HG03575 (cell line): ENCODE measurements around the gene EFHD2.
"Not testable (repeated sequence)": the region's sequence is repeated elsewhere in the genome, so short reads cannot be mapped to it uniquely, and the experiment has no call there.

ENCODE experiments used
- ATAC-seq: cut with Tn5 transposase; IDR thresholded peaks from one replicate; pipeline ENCODE4 v1.9.1; 2021; ENCODE audit not compliant: unreplicated experiment, insufficient number of reproducible peaks, low FRiP score; ENCODE audit errors: extremely low read depth

The EFHD2 gene

DNA sequence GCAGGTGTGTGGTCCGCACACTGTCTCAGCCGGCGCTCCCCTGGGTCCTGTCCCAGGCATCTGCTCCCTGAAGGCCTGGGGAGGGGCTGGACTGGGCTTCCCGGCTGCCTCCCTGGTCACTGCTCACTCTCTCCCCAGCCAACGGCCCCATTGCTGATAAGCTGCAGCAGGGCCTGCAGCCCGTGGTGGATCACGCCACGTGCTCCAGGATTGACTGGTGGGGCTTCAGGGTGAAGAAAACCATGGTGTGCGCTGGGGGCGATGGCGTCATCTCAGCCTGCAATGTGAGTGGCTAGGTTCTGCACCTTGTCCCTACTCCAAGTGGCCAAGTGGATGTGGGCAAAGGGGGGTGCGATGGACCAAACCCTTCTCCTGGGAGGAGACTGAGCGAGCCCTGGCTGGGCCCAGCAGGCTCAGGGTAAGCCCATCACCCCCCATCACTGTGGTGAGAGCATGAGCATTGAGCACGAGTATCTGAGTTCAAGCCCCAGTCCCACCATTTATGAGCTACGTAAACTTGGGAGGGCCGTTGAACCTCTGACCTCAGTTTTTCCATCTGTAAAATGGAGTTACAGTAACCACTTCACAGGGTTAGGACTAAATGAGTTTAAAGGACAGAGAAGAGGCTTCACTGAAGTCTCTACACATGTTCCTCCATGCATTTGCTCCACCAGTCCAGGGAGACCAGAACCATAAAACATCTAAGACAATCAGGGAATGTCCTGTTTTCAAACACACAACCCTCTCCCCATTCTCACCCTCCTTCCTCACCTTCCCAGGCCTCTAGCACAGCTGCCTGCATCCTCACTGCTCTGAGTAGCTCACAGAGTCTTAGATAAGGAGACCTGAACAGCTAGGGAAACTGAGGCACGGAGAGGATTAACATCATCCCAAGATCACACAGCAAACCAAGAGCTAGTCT is 35.0 kb downstream of the EFHD2 start:
- ATAC-seq, result no peak

DNA sequence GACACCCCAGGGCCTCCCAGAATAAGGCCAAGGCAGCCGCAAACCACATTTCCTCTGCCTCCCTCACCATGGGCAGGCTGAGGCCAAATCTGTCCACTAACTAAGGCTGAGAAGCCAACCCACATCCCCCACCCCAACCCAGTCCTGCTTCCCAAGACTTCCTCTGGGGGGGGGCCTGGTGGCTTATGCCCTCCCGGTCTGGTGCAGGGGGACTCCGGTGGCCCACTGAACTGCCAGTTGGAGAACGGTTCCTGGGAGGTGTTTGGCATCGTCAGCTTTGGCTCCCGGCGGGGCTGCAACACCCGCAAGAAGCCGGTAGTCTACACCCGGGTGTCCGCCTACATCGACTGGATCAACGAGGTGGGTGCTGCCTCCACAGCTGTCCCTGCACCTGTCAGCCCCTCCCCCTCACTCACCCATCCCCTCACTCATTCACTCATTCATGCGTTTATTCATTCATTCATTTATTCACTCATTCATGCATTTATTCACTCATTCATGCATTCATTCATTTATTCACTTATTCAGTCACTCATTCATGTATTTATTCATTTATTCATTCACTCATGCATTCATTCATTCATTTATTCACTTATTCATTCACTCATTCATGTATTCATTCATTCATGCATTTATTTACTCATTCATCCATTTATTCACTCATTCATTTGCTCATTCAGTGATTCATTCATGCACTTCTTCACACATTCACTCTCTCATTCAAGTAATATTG is 35.9 kb downstream of the EFHD2 start:
- ATAC-seq, result no peak

DNA sequence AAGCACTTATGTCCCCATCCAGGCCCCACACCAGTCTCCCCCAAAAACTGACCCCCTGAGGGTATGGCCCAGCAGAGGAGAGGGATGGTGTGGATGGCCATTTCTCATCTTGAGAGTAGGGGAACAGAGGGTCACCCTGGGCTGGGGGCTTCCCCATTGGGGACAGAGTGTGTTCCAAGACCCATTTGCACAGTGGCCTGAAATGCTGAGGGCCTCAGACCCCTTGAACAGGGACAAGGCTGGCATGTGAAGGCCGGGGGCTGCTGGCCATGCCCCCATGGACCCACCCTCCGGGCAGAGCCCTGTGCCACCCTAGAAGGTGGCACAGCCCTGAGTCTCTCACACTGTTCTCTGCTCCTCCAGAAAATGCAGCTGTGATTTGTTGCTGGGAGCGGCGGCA is 36.5 kb downstream of the EFHD2 start:
- no peak for ATAC-seq

DNA sequence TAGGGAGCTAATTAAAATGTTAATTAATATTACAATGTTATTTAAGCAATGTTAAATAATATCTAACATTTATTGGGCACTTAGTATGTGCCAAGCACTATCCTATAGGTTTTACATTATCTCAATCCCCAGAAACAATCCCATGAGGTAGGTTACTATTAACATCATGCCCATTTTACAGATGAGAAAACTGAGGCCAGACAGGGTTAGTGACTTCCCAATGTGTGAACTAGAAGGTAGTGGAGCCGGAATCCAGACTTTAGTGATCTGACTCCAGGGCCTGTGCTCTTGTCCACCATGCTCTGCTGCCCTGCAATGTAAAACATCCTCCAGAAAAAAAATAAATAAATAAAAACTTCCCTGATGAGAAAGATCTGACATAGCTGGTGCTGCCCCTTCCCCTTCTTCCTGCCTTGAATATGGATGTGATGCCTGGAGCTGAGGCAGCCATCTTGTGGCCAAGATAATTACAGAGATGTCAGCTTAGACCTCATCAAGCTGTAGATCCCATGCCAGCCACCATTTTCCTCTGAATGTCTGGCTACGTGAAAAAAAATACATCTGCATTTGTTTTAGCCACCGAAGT is 39.3 kb downstream of the EFHD2 start:
- no peak for ATAC-seq

DNA sequence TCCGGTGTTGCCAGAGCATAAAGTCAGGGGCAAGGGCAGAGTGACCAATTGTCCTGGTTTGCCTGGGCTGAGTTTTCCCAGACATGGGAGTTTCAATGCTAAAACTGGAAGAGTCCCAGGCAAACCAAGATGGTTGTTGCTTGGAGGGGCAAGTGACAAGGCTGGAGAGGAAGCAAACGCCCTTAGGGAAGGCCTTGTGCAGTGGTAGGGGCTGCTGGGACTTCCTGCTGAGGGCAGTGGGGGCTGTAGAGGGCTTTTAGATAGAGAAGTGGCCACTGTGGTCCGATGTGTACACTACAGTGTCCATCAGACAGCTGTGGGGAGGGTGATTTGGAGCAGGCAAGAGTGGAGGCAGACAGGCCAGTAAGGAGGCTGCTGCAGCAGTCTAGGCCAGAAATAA is 39.9 kb downstream of the EFHD2 start:
- no peak for ATAC-seq

DNA sequence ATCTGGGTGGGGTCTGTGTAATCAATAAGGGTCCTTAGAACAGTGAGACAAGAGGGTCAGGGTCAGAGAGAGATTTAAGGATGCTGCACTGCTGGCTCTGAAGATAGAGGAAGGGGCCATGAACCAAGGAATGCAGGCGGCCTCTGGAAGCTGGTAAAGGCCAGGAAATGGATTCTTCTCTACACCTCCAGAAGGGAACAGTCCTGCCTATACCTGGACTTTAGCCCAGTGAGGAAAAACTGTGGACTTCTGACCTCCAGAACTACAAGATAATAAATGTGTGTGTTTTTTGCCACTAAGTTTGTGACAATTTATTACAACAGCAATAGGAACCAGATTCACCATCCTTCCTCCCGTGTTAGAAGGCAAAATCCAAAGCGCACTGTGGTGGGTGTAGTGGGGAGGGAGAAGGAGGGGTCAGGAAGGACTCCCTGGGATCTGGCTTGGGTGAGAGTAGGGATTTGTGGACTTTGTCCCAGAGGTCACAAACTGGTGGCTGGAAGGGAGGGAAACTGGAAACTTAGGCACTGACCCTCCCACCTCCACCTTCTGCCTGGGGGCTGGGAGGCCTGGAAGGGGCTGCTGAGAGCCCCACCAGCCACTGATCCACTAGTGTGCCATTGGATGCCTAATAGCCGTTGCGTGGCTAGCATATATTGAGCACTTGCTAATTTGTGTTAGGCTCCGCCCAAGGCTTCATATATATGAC is 41.5 kb downstream of the EFHD2 start:
- ATAC-seq, result no peak

DNA sequence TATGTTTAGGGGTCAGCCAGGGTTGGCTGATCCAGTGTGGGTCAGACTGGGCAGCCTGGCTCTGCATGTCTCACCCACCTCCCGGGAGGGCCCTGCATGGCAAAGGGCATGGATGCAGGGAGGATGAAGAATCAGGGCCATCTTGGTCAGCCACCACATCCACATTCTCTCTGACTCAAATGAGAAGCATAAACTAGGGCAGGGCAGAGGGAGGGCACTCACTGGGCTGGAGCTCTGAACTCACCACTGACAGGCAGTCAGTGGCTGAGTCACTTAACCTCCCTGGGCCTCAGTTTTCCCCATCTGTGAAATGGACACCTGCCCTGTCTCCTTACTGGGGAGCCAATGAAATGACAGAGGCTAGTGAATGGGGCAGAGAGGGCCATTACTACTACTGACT is 42.5 kb downstream of the EFHD2 start:
- no peak for ATAC-seq

DNA sequence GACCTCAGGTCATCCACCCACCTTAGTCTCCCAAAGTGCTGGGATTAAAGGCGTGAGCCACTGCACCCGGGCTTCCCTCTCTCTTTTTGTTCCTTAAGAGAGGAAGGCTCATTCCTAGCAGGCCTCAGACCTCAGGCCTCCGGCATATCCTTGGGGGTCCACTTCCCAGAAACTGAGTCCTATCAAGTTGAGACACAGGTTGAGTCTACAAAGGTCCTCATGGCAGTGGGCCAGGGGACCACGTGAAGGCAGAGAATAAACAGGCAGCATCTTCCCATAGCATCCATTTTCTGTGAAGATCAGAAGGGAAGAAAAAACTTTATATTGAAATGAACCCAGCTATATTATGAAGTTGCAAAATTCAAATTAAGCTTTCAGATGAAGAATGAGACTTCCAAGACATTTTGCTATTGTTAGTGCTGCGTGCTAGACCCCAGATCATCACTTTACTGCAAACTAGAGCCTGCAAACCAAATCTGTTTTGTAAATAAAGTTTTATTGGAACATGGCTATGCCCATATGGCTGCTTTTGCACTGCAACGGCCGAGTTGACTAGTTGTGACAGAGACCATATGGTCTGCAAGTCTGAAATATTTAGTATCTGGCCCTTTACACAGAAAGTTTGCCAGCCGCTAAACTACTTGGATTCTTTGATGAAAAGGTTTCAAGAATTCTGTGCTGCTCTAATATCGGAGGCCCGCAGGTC is 43.3 kb downstream of the EFHD2 start:
- ATAC-seq, result no peak

DNA sequence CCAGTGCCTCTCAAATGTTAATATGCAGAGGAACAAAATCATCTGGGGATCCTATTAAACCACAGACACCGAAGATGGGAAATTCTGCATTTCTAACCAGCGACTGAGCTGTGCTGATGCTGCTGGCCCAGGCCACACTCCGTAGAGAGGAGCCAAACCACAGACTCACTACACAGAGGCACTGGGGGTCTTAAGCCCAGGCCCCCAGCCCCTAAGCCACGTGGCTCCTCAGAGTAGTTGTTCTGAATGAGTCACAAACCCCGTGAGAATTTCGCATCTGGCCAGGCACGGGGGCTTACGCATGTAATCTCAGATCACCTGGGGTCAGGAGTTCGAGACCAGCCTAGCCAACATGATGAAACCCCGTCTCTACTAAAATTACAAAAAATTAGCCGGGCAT is 44.0 kb downstream of the EFHD2 start:
- no peak for ATAC-seq

DNA sequence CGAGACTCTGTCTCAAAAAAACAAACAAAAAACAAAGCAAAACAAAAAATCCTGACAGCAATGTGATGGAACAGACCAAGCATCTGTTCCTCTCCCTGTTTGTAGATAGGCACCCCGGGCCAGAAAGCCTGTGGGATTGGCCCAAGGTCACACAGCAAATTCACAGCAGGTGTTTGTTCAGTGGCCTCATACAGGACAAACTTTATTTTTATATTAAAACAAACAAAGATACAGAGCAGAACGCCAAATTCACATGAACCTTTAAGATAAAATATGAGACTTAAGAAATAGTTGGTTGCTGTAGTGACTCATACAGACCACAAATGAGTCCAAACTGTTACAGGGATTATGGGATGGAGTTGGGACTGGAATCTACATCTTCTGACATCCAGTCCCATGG is 44.6 kb downstream of the EFHD2 start:
- ATAC-seq, result no peak

DNA sequence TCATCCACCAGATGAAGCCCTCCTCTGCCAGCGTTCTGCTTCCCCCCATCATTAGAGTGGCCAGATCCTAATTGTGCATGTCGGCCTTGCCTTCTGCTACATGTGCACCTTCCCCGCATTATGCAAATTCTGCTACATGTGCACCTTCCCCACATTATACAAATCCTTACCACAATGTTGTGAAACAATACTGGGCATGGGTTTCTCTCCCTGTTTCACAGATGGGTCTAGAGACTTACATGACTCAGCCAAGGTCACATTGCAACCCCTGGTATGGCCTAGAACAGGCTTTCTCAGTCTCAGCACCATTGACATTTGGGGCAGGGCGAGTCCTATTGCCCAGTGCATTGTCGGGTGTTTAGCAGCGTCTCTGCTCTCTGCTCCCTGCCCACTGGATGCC is 45.8 kb downstream of the EFHD2 start:
- ATAC-seq, result no peak

DNA sequence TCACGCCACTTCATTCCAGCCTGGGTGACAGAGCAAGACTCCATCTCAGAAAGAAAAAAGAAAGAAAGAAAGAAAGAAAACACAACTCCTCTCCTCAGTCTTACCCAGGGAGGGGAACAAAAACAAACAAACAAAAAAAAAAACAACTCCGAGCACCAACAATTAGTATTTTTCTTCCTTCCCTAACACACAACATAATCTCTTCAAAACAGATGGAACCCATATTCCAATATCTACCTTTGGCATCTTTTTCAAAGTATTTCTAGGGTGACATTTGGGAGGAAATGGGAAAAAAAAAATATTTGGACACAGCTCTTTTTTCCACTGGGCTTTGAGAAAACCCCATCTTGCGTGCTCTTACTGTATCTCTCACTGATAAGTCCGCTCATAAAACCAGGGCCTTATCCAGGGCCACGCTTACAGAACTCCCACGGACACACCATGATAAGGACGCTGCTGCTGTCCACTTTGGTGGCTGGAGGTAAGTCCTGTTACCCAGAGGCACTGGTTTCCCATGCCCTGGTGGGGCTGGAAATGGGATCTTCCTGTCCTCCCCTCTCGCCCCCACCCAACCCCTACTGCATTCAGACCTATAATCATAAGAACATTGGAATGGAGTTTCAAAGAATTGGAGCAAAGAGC is 46.7 kb downstream of the EFHD2 start, which contains the start of gene CELA2A:
Gene CELA2A, plus strand, starts transcription at position 420 of the 642 bp plus-strand sequence. Its CDS starts 22 bp downstream, at position 442.
- no peak for ATAC-seq

DNA sequence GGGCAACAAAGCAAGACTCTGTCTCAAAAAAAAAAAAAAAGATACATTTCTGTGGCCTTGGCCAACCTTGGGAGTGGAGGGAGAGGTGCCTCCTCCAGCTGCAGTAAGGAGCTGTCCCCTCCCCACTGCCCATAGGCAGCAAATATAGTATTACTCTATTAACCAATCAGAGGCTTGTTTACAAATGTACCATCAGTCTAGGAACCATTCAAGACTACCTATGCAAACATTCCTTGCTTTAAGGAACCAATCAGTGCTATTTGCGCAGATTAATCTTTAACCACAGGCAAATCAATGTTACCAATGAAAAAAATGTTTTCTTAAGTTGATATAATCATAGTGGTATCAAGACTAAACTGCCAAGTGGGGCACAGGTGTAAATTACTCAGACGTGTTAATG is 47.9 kb downstream of the EFHD2 start:
- no peak for ATAC-seq

DNA sequence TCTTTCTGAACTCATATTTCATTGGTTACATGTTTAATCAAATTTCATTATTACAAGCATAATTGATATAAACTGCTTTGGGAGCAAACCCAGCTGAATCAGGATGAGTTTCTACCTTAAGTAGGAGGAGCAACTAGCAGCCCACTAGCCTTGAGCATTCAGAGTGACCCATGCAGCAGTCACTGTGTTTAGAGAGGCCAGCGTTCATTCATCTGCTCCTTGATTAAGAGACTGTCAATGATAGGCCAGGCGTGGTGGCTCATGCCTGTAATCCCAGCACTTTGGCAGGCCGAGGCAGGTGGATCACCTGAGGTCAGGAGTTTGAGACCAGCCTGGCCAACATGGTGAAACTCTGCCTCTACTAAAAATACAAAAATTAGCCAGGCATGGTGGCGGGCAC is 48.7 kb downstream of the EFHD2 start:
- not testable (repeated sequence) for ATAC-seq

DNA sequence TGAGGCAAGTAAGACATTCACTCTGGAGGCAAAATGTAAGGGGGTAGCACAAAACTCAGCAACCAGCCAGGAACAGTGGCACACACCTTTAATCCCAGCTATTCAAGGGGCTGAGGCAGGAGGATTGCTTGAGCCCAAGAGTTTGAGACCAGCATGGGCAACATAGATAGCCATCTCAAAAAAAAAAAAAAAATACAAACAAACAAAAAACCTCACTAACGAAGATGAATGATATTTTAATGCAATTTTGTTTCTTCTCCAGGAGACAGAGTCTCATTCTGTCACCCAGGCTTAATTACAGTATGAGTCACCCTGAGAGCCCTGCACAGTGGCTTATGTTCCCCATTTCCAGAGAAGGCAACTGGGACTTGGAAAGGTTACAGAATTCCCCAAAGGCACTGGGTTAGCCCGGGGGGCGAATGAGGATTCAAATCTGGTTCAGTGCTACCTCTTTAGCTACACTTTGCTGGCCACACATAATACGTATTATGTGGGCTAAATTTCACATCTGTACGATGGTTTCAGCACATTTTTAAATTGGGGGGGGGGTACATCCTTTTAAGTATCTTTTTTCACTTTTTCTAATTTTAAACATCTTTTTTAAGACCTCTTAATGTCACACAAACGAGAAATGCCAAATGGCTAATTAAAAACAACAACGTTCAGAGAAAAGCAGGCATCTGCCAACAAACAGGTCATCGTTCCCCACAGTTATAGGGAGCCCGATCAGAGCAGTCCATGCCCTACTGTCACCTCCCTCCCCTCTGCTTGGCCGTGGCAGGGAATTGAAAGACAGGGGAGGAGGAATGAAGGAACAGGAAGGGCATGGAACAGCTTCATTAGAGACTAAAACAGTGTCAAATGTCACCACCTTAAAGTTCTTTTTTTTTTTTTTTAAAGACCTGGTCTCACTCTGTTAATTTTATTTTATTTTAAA is 50.4 kb downstream of the EFHD2 start:
- no peak for ATAC-seq

DNA sequence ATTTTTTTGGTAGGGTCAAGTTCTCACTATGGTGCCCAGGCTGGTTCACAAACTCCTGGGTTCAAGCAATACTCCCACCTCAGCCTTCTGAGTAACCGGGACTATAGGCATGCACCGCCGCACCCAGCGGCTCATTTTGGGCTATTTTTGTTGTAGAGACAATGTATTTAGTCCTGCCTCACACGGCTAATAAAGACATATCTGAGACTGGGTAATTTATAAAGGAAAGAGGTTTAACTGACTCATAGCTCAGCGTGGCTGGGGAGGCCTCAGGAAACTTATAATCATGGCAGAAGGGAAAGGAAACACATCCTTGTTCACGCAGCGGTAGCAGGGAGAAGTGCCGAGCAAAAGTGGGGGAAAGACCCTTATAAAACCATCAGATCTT is 51.0 kb downstream of the EFHD2 start:
- ATAC-seq, result no peak

DNA sequence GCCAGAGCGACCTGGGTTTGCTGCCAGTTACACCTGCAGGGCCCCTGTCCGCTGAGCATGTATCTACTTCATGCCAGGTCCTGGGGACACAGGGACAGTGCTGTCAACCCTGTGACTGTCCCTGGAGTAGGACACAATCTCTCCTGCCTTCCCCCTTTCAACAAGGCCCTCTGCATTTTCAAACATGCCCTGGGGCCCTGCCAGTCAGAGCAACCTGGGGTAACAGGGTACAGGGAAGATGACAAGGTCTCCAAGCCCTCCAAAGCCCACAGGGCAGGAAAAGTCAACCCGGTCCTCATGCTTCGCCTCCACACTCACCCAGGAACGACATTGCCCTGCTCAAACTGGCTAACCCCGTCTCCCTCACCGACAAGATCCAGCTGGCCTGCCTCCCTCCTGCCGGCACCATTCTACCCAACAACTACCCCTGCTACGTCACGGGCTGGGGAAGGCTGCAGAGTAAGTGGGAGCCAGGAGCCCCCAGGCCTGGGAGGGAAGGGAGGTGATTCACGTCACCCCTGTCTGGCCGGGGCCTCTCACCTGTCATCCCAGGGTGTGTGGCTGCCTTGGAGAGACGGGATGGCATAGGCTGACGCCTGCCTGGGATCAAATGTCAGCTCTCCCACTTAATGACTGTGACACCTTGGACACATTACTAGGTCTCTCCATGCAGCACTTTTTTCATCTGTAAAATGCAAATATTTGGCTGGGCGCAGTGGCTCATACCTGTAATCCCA is 53.5 kb downstream of the EFHD2 start:
- ATAC-seq, result not testable (repeated sequence)
